HepG2 (cell line): Measurements from ENCODE around the gene SZRD1.

Experiments
- FOXA3 ChIP-seq: IDR thresholded peaks from 2 replicates; pipeline ENCODE4 v1.6.1; 2016; ENCODE audit warnings: missing genetic modification reagents, missing compliant biosample characterization
- PBX2 ChIP-seq: IDR thresholded peaks from 2 replicates; pipeline ENCODE4 v1.6.1; 2016; ENCODE audit warnings: control low read depth
- ZNF10 ChIP-seq: sonication (generic); formaldehyde crosslinking; IDR thresholded peaks from 2 replicates; pipeline ENCODE4 v1.4.0; 2020; ENCODE audit warnings: mild to moderate bottlenecking, low read depth, missing genetic modification reagents, borderline replicate concordance
- ZNF580 ChIP-seq: IDR thresholded peaks from 2 replicates; pipeline ENCODE4 v1.6.1; 2016; ENCODE audit warnings: low read depth, borderline replicate concordance

DNA sequence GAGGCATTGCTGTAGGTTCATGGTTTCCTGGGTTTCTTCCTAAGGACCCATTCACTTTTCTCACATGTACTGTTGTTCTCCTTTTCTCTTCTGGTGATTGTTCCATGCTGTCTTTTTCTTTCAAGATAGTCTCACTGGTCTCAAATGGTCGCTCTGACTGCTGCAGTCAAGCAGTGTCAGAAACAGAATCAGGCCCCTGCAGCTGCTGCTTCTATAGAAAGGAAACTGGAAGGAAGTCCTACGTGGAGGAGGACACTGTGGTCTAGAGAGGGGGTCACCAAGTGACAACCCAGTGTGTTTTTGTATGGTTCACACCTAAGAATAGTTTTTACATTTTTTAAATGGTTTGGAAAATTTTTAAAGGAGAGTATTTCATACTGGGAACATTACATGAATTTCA is 75.9 kb downstream of the SZRD1 start:
- no peak for TF ChIP-seq FOXA3
- no peak for TF ChIP-seq ZNF580 (CRISPR knock-in tag)
- no peak for TF ChIP-seq ZNF10 (CRISPR knock-in tag)
- no peak for TF ChIP-seq PBX2 (CRISPR knock-in tag)
